DOHH2 (cell line): Measurements from ENCODE around the gene FAM149A.

ENCODE experiments used
- H3F3A ChIP-seq: fragments of 200-600 bp; sonication (generic), shearing (Covaris generic); 2 replicates; pipeline ENCODE4 v1.6.0; 2016; ENCODE audit warnings: antibody characterized with exemption, mild to moderate bottlenecking; ENCODE audit not compliant: control insufficient read depth, insufficient read depth
- H3K27ac ChIP-seq: fragments of 200-600 bp; sonication (generic); 2 replicates; pipeline ENCODE4 v1.5.1; 2014; ENCODE audit warnings: low read depth, mild to moderate bottlenecking, low read length, moderate library complexity
- H3K27me3 ChIP-seq: fragments of 200-600 bp; sonication (generic); 2 replicates; pipeline ENCODE4 v1.6.1; 2014; ENCODE audit warnings: mild to moderate bottlenecking, low read length, mixed read lengths; ENCODE audit not compliant: control insufficient read depth
- H3K36me3 ChIP-seq: fragments of 200-600 bp; sonication (generic); 2 replicates; pipeline ENCODE4 v1.6.1; 2014; ENCODE audit warnings: mild to moderate bottlenecking, low read length, moderate library complexity, mixed read lengths; ENCODE audit not compliant: control insufficient read depth
- H3K4me1 ChIP-seq: fragments of 200-600 bp; sonication (generic); 2 replicates; pipeline ENCODE4 v1.6.1; 2014; ENCODE audit warnings: mild to moderate bottlenecking, low read length, mixed read lengths; ENCODE audit not compliant: control insufficient read depth
- H3K4me2 ChIP-seq: fragments of 200-600 bp; sonication (generic); 2 replicates; pipeline ENCODE4 v1.6.0; 2014; ENCODE audit warnings: mild to moderate bottlenecking, low read length, moderate library complexity
- H3K4me3 ChIP-seq: fragments of 200-600 bp; sonication (generic); 2 replicates; pipeline ENCODE4 v1.5.1; 2014; ENCODE audit warnings: mild to moderate bottlenecking, low read length, mixed read lengths
- H3K79me2 ChIP-seq: fragments of 200-600 bp; sonication (generic); 2 replicates; pipeline ENCODE4 v1.6.1; 2014; ENCODE audit warnings: mild to moderate bottlenecking, low read length, mixed read lengths; ENCODE audit not compliant: control insufficient read depth
- H3K9me2 ChIP-seq: fragments of 200-600 bp; sonication (generic); replicated peaks from 2 replicates; pipeline ENCODE4 v1.6.1; 2014; ENCODE audit warnings: mild to moderate bottlenecking, low read length, mixed read lengths; ENCODE audit not compliant: control insufficient read depth
- H3K9me3 ChIP-seq: fragments of 200-600 bp; sonication (generic); 2 replicates; pipeline ENCODE4 v1.6.1; 2014; ENCODE audit warnings: antibody characterized with exemption, low read length, mixed read lengths; ENCODE audit not compliant: control insufficient read depth, insufficient read depth
- H4K20me1 ChIP-seq: fragments of 200-600 bp; sonication (generic); 2 replicates; pipeline ENCODE4 v1.6.0; 2014; ENCODE audit warnings: low read depth, mild to moderate bottlenecking, antibody characterized with exemption, low read length, moderate library complexity; ENCODE audit not compliant: control insufficient read depth, insufficient read depth
- EZH2phosphoT487 ChIP-seq: fragments of 200-600 bp; sonication (generic); IDR thresholded peaks from 2 replicates; pipeline ENCODE4 v1.6.1; 2017; ENCODE audit warnings: borderline replicate concordance, mild to moderate bottlenecking, antibody characterized with exemption, low read length, moderate library complexity, mixed read lengths
- TF ChIP-seq, protein P1 (sequence below): fragments of 200-600 bp; sonication (generic); IDR thresholded peaks from one replicate; pipeline ENCODE4 v1.5.1; 2014; ENCODE audit warnings: antibody characterized with exemption, mild to moderate bottlenecking, low read depth, low read length; ENCODE audit not compliant: poor library complexity, severe bottlenecking

The FAM149A gene

DNA sequence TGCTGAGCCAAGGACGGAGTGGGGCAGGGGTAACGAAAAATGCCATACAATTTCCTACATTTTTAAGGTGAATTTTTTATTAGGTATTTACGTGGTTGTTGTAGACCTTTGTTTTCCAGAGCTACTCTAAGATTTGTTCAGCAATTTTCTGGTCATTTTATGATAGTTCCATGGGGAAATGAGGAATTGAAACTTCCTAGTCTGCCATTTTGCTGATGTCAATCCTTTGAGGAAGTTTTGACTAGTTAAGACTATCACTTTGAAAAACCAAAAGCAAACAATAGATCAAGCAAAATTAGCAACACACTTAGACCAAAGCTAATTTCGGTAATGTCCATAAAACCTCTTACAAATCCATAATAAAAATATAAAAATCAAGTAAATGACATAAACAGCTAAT is 42.6 kb upstream of the FAM149A start:
- Histone ChIP-seq H3K79me2 (no peaks in the 10 kb centered on the region), H3K4me1 (no peaks in the 10 kb centered on the region), H3F3A (no peaks in the 10 kb centered on the region), H3K27ac (no peak overlapping the region), H3K36me3 (no peaks in the 10 kb centered on the region), H3K4me2 (no peak overlapping the region), H3K27me3 (0 out of 2 replicates have a peak, but pooled peaks cover 2% of the 10 kb centered on the region), H3K9me3 (no peaks in the 10 kb centered on the region), H3K9me2 (no peaks in the 10 kb centered on the region), H3K4me3 (no peak overlapping the region), H4K20me1 (no peaks in the 10 kb centered on the region)
- TF ChIP-seq, protein P1, sequence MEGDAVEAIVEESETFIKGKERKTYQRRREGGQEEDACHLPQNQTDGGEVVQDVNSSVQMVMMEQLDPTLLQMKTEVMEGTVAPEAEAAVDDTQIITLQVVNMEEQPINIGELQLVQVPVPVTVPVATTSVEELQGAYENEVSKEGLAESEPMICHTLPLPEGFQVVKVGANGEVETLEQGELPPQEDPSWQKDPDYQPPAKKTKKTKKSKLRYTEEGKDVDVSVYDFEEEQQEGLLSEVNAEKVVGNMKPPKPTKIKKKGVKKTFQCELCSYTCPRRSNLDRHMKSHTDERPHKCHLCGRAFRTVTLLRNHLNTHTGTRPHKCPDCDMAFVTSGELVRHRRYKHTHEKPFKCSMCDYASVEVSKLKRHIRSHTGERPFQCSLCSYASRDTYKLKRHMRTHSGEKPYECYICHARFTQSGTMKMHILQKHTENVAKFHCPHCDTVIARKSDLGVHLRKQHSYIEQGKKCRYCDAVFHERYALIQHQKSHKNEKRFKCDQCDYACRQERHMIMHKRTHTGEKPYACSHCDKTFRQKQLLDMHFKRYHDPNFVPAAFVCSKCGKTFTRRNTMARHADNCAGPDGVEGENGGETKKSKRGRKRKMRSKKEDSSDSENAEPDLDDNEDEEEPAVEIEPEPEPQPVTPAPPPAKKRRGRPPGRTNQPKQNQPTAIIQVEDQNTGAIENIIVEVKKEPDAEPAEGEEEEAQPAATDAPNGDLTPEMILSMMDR = no peak

DNA sequence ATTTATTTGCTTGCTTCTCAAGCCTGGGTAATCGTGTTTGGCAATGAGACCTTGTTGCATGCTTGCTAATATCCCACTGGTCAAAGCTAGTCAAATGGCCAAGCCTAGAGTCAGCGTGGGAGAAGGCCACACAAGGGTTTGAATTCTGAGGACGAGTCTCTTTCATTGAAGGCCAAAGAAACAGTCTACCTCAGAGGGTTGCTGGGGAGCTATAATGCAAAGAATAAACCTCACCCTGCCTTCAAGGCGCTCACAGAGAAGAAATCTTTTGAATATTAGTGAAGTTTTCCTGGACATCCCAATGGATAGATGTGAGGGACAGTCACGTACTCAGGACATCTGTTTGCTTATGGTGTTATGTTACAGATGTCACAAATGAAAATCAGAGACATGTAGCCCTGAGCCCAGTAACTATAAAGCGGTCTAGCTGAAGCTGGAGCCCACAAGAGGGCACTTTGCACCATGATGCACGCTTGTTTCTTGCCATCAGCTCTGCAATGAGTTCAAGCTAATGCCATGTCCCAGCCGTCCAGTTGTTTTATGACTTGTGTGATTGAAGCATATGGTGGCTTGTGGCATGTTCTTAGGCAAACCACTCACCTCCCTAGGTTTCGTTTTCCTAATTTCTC is 36.6 kb upstream of the FAM149A start:
- no peaks in the 10 kb centered on the region for H3K79me2 ChIP-seq
- no peaks in the 10 kb centered on the region for H3F3A ChIP-seq
- peaks cover 12% of the 10 kb centered on the region for H3K4me1 ChIP-seq
- H3K27me3 ChIP-seq = peaks cover 14% of the 10 kb centered on the region
- H3K4me2 ChIP-seq = peak overlapping the region; percentile 65
- no peaks in the 10 kb centered on the region for H4K20me1 ChIP-seq
- peak overlapping the region; percentile 59; the same call in 1 of the 2 replicates for H3K4me3 ChIP-seq
- H3K9me2 ChIP-seq = no peaks in the 10 kb centered on the region
- H3K27ac ChIP-seq = no peak overlapping the region
- TF ChIP-seq EZH2phosphoT487 = no peak
- TF ChIP-seq, protein P1 = peak; percentile 68
- no peaks in the 10 kb centered on the region for H3K9me3 ChIP-seq
- H3K36me3 ChIP-seq = no peaks in the 10 kb centered on the region

DNA sequence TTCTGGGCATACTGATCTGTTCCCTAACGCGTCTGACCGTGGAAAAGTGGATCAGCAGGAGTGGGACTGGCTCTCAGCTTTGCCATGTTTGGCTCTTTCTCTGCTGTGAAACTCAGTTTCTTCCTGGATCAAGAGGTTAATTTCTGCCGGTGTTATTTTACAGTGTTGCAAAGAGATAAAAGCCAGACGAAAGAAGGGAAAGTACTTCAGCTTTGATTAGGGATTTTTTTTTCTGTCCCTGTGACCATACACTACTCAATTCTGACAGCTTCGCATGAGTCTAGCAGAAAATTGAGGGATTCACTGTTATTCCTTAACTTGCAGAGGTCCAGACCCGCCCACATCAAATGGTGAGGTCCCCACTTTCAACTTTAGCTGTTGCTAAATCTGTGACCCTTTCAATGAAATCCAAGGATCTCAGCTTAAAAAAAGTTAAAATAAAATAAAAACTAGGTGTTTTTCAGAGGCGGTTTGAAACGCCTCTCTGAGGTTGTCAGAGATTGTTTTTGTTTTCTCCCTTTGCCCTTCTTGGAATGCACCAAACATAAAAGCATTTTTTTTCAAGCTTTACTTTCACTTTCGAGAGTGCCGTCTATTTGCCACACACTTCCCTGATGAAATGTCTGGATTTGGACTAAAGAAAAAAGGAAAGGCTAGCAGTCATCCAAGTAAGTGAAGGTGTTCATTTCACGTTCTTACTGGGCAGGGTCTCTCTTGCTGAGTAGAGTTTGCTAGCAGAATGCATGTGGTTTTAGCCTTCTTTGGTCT is 35.7 kb upstream of the FAM149A start, which contains the start of gene TLR3:
Gene TLR3 (plus strand): TSS at position 576 of the 768 bp plus-strand sequence. CDS start 7,464 bp downstream, outside the sequence.
- Histone ChIP-seq H3K36me3 (no peaks in the 10 kb centered on the region), H3K9me3 (no peaks in the 10 kb centered on the region), H3K9me2 (no peaks in the 10 kb centered on the region), H3F3A (no peaks in the 10 kb centered on the region), H4K20me1 (no peaks in the 10 kb centered on the region), H3K79me2 (no peaks in the 10 kb centered on the region), H3K27ac (no peak within 1 kb of the TSS), H3K4me1 (peaks cover 12% of the 10 kb centered on the region), H3K4me2 (peak within 1 kb of the TSS; percentile 65), H3K4me3 (peak within 1 kb of the TSS; percentile 59), H3K27me3 (peaks cover 14% of the 10 kb centered on the region)
- no peak for TF ChIP-seq EZH2phosphoT487
- TF ChIP-seq, protein P1 = no peak
